Spleen (tissue), 7 donors: ENCODE data around the gene ALG12.

ENCODE experiments used
- CTCF ChIP-seq, 11 experiments: fragments of 200-600 bp in 7 of 11; fragments of 450-650 bp in 4 of 11; sonication (generic) in 4 of 11; IDR thresholded peaks in 8 of 11; conservative IDR thresholded peaks in 3 of 11; 1 replicate in 7 of 11; 2 replicates in 4 of 11; pipeline versions ENCODE4 v1.4.0 to v1.8.0; 2016 to 2021; ENCODE audit warnings: antibody characterized with exemption in 11 of 11, inconsistent platforms in 4 of 11, mild to moderate bottlenecking in 1 of 11
- POLR2AphosphoS5 ChIP-seq, 3 donors: sonication (generic); formaldehyde crosslinking; IDR thresholded peaks; one replicate each; pipeline ENCODE4 v1.5.1; 2017; ENCODE audit warnings: antibody characterized with exemption in 3 of 3
- donor health status: DM: no; HTN: no; CAD: no; lungs with moderate emphysema.
- donor health status: DM: no; HTN: no; CAD: no.
- donor health status: DM: no; HTN: no; CAD: no.

DNA sequence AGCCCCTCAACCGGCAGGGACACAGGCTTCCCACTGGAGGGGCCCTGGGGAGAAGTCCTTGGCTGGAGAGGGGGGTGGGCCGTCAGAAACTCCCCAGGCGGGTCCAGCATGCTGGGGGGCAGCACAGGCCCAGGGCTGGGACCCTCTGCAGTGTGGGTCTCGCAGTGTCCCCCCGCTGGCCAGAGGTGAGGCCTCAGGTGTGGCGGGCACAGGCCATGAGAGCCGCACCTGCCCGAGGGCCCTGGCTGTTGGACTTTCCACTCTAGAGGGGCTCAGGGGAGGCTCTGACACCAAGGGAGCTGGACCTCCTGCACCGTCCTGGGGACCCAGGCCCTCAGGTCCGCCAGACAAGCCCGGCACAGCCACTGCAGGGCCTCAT is 31.7 kb upstream of the ALG12 start:
- TF ChIP-seq CTCF (IDR thresholded peaks at IDR 0.05 in 8 of 11, conservative IDR thresholded peaks at IDR 0.05 in 3 of 11) = no peak
- no peak for TF ChIP-seq POLR2AphosphoS5 (IDR thresholded peaks at IDR 0.05)
